Activated CD4-positive, CD25-positive, alpha-beta regulatory T cell treated with anti-CD3 and anti-CD28 coated beads, Interleukin-2, amount 50 U/mL, for 24 hours (primary cell): Measurements from ENCODE around the gene ZDHHC19.
"Not testable (repeated sequence)": the region's sequence is repeated elsewhere in the genome, so short reads cannot be mapped to it uniquely, and the experiment has no call there.

Experiments used
- ATAC-seq, 2 donors: fragments of 150-1000 bp; cut with Tn5 transposase; one replicate each; pipeline ENCODE4 v1.10.0; 2021; ENCODE audit warnings: mild to moderate bottlenecking in 1 of 2, moderate library complexity in 1 of 2

ZDHHC19 gene

GRCh38 chr3:196210673-196211556, at the start of gene ZDHHC19:
TSS of gene ZDHHC19 (minus strand) at chr3:196211400. CDS start at chr3:196211315, 85 bp downstream.
- no peak for ATAC-seq

- ATAC-seq, result no peak
Observed at GRCh38 chr3:196260784-196261183, 49.6 kb upstream of the ZDHHC19 start.

GRCh38 chr3:196255776-196256175, 44.6 kb upstream of the ZDHHC19 start:
- ATAC-seq, result no peak

- ATAC-seq, result no peak
Observed at GRCh38 chr3:196254376-196255283, 43.4 kb upstream of the ZDHHC19 start.

- no peak for ATAC-seq
Observed at GRCh38 chr3:196251918-196252317, 40.7 kb upstream of the ZDHHC19 start.

GRCh38 chr3:196246612-196247308, 35.6 kb upstream of the ZDHHC19 start:
- ATAC-seq, result no peak

GRCh38 chr3:196244166-196244565, 33.0 kb upstream of the ZDHHC19 start:
- not testable (repeated sequence) for ATAC-seq

- no peak for ATAC-seq
Observed at GRCh38 chr3:196241704-196242103, 30.5 kb upstream of the ZDHHC19 start.

- ATAC-seq, result no peak
Observed at GRCh38 chr3:196240424-196240823, 29.2 kb upstream of the ZDHHC19 start.

- ATAC-seq, result no peak
Observed at GRCh38 chr3:196238612-196239560, 27.7 kb upstream of the ZDHHC19 start.

- ATAC-seq, result no peak
Observed at GRCh38 chr3:196237203-196237602, 26.0 kb upstream of the ZDHHC19 start.

GRCh38 chr3:196236223-196236622, 25.0 kb upstream of the ZDHHC19 start:
- ATAC-seq, result no peak

GRCh38 chr3:196235452-196236122, 24.4 kb upstream of the ZDHHC19 start:
- ATAC-seq, result no peak

- peak in 1 of 2 donors; percentile 34 for ATAC-seq
Observed at GRCh38 chr3:196232882-196233251, 21.7 kb upstream of the ZDHHC19 start.

- peak in 1 of 2 donors; percentile 41 for ATAC-seq
Observed at GRCh38 chr3:196232154-196232881, 21.1 kb upstream of the ZDHHC19 start.

- peak in 1 of 2 donors; percentile 10 for ATAC-seq
Observed at GRCh38 chr3:196227629-196228493, 16.7 kb upstream of the ZDHHC19 start.

GRCh38 chr3:196227121-196227561, 15.9 kb upstream of the ZDHHC19 start:
- no peak for ATAC-seq

- no peak for ATAC-seq
Observed at GRCh38 chr3:196225763-196226364, 14.7 kb upstream of the ZDHHC19 start.

GRCh38 chr3:196225086-196225485, 13.9 kb upstream of the ZDHHC19 start:
- ATAC-seq, result no peak
